ENCODE data around the gene FHL3. TPM values are rescaled to one million over a fixed set of nuclear protein-coding genes. Genes with fewer than 3 reads are reported as not detected.

Gene FHL3
- total and polyA plus RNA-seq, 2 of the 4 experiments (the other 2 are of a cell fraction), result 11.5 to 27.1 TPM

DNA sequence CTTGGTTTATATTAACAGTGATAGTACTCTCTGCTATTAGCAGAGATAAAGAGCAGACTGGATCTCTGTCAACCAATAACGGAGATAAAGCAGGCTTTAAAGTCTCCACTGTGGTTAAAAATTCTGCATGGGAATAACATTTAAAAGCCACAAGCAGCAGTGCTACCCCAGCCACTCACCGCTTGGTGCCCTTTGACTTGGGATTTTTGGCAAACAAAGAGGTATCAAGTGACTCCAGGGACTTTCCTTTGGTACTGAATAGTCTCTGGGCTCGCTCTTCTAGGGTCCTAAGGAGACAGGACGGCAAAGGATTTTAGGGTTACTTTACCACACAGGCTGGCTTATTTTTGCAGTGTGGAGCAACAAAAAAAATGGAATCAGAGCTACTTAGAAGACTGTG is 26.8 kb downstream of the FHL3 start:
- Histone ChIP-seq H3K27ac (ENCODE audit: insufficient read depth, low read length) (no peak overlapping the region), H4K8ac (ENCODE audit: low read depth in 2 of 2, low read length in 2 of 2) (no peak overlapping the region), H4K91ac (ENCODE audit: insufficient read depth, low read depth, low read length) (no peak overlapping the region), H3K9ac (ENCODE audit: low read depth, low read length) (no peak overlapping the region), H3K23ac (ENCODE audit: low read depth, low read length) (no peak overlapping the region), H3K27me3 (ENCODE audit: control insufficient read depth, insufficient read depth, low read length) (no peaks in the 10 kb centered on the region), H3K56ac (ENCODE audit: extremely low read depth, insufficient read depth, low read length) (no peak overlapping the region), H3K4me3 (ENCODE audit: insufficient read depth, low read depth, low read length) (no peak overlapping the region), H2AFZ (replicated peaks; ENCODE audit: low read length, poor library complexity) (no peak overlapping the region), H3K79me1 (ENCODE audit: low read depth in 1 of 2, low read length in 2 of 2) (peaks cover 0 to under 1% of the 10 kb centered on the region in 2 experiments; a peak in 1 of 4 replicates), H3K4me2 (ENCODE audit: low read depth, low read length) (no peak overlapping the region), H3K36me3 (ENCODE audit: control insufficient read depth, insufficient read depth, low read length) (peaks cover 53% of the 10 kb centered on the region), H2BK20ac (ENCODE audit: low read depth, low read length) (no peak overlapping the region), H2BK5ac (ENCODE audit: low read depth, low read length, poor library complexity, severe bottlenecking) (no peak overlapping the region), H3K4ac (ENCODE audit: low read depth, low read length) (no peak overlapping the region), H3K4me1 (ENCODE audit: control insufficient read depth, insufficient read depth, low read length) (no peaks in the 10 kb centered on the region), H3K9me3 (ENCODE audit: control insufficient read depth, insufficient read depth, low read length) (no peaks in the 10 kb centered on the region), H3K18ac (ENCODE audit: low read depth, low read length) (no peak overlapping the region), H2AK5ac (ENCODE audit: low read depth, low read length) (no peak overlapping the region), H3K9me1 (ENCODE audit: insufficient read depth, low read length) (no peaks in the 10 kb centered on the region), H2AK9ac (replicated peaks; ENCODE audit: low read depth, low read length, poor library complexity) (no peak overlapping the region), H4K5ac (ENCODE audit: low read depth, low read length) (no peak overlapping the region), H3K14ac (replicated peaks; ENCODE audit: low read depth, low read length) (no peak overlapping the region), H4K20me1 (ENCODE audit: insufficient read depth, low read length) (no peaks in the 10 kb centered on the region), H2BK15ac (ENCODE audit: low read depth, low read length) (no peak overlapping the region), H2BK120ac (ENCODE audit: low read depth, low read length) (no peak overlapping the region)
- in situ Hi-C loops (cut with MboI; ENCODE audit: low sequenced_read_pairs), result no loop called here
- TF ChIP-seq POLR2A (IDR thresholded peaks at IDR 0.05; ENCODE audit: low read depth, low read length), result no peak
- TF ChIP-seq RAD21 (IDR thresholded peaks at IDR 0.05; ENCODE audit: low read length), result no peak
- no peak for TF ChIP-seq MAZ (IDR thresholded peaks at IDR 0.05; ENCODE audit: borderline replicate concordance, low read depth, low read length)
- POLR2A ChIA-PET (ENCODE audit: unreplicated experiment), result no interaction called here
- ATAC-seq (ENCODE audit: low read depth), result no peak
- no TSS peak for BruUV-seq (replicated peaks)
- CTCF ChIA-PET, result interaction anchor here (0.7 to 0.8 kb wide), 2 partner anchors 12 to 14 kb away, joined by 3 to 4 read pairs; no protein-coding TSS in a partner anchor
- dilution Hi-C loops (cut with HindIII; ENCODE audit: low sequenced_read_pairs, unreplicated experiment), result no loop called here
- DNase-seq, result no peak
- no CpG with 5 or more reads among the region's 4 CpGs for WGBS, 2 experiments (ENCODE audit: extremely low coverage in 2 of 2, insufficient read length in 1 of 2)
- intact Hi-C loops (cut with micrococcal nuclease), result no loop called here

Data from IMR-90 (cell line).